ENCODE results near the gene ROMO1.

DNA sequence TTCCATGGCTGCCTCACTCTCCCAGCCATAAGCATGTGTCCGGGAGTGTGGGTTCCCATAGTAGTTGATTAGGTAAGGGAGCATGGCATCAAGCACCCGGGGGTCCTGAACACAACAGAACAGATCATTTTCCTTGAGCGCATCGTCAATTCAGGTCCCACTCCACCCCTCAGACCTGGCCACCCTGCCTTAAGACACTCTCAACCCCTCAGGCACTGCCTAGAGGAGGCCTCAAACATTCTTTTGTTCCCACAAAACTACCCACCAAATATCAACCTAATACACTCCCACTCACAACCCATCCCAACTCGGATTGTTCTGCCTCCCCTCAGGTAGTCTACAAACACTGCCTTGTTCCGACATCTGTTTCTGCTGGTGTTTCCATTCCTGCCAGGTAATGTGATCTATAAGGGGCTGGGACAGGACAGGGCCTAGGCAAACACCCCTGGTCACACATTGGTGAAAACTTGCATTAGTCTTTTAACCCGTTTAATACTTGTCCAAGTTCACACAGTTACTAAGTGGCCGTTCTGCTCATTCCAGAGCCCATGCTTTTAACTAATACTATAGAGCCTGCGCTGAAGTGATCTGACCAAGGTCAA is 1.4 kb upstream of the ROMO1 start:
- TF ChIP-seq BHLHE40 (IDR thresholded peaks at IDR 0.05; ENCODE audit: borderline replicate concordance) = no peak
- TF ChIP-seq PKNOX1 (IDR thresholded peaks at IDR 0.05) = no peak
- TF ChIP-seq CTBP1 (IDR thresholded peaks at IDR 0.05; ENCODE audit: borderline replicate concordance) = no peak
- TF ChIP-seq LEF1 (IDR thresholded peaks at IDR 0.05; ENCODE audit: borderline replicate concordance) = no peak
- TF ChIP-seq SP1 (IDR thresholded peaks at IDR 0.05) = no peak
- TF ChIP-seq ZNF384 (IDR thresholded peaks at IDR 0.05) = no peak
- no peak for TF ChIP-seq HDGF (IDR thresholded peaks at IDR 0.05; ENCODE audit: borderline replicate concordance)
- no peak for TF ChIP-seq FOXM1 (IDR thresholded peaks at IDR 0.05; ENCODE audit: borderline replicate concordance)
- TF ChIP-seq L3MBTL2 (conservative IDR thresholded peaks at IDR 0.05) = no peak
- TF ChIP-seq FOXK2 (IDR thresholded peaks at IDR 0.05) = no peak
- no peak for TF ChIP-seq TARDBP (IDR thresholded peaks at IDR 0.05)
